ENCODE results near the gene OSCP1.
"Not testable (repeated sequence)": the region's sequence is repeated elsewhere in the genome, so short reads cannot be mapped to it uniquely, and the experiment has no call there.

The OSCP1 gene

GRCh38 chr1:36482724-36483388, 32.6 kb upstream of the OSCP1 start, which contains the start of gene CSF3R:
CSF3R (minus strand) TSS chr1:36482913; CDS start chr1:36479496, 3,417 bp downstream.
- Histone ChIP-seq H3K4me3 (ENCODE audit: low read depth in 1 of 2, low read length in 2 of 2) (peak within 1 kb of the TSS; percentile 34 to 49), H3K36me3 (ENCODE audit: control insufficient read depth in 1 of 2, insufficient read depth in 2 of 2, low read length in 2 of 2) (no peaks in the 10 kb centered on the region), H3K9me3 (ENCODE audit: control insufficient read depth in 1 of 2, low read length in 2 of 2) (no peaks in the 10 kb centered on the region), H3K27me3 (ENCODE audit: low read depth, low read length) (no peaks in the 10 kb centered on the region), H3K4me1 (ENCODE audit: control insufficient read depth in 1 of 2, insufficient read depth in 2 of 2, low read length in 2 of 2) (no peaks in the 10 kb centered on the region), H3K27ac (ENCODE audit: low read length) (no peak within 1 kb of the TSS)

- Histone ChIP-seq H3K36me3 (ENCODE audit: control insufficient read depth in 1 of 2, insufficient read depth in 2 of 2, low read length in 2 of 2) (no peaks in the 10 kb centered on the region), H3K4me3 (ENCODE audit: low read depth in 1 of 2, low read length in 2 of 2) (peak overlapping the region; percentile 34 to 49), H3K27me3 (ENCODE audit: low read depth, low read length) (no peaks in the 10 kb centered on the region), H3K9me3 (ENCODE audit: control insufficient read depth in 1 of 2, low read length in 2 of 2) (no peaks in the 10 kb centered on the region), H3K27ac (ENCODE audit: low read length) (no peak overlapping the region), H3K4me1 (ENCODE audit: control insufficient read depth in 1 of 2, insufficient read depth in 2 of 2, low read length in 2 of 2) (no peaks in the 10 kb centered on the region)
Measured at GRCh38 chr1:36481771-36482723, 31.8 kb upstream of the OSCP1 start.

GRCh38 chr1:36481091-36481490, 30.8 kb upstream of the OSCP1 start:
- no peaks in the 10 kb centered on the region for H3K4me1 ChIP-seq (ENCODE audit: control insufficient read depth in 1 of 2, insufficient read depth in 2 of 2, low read length in 2 of 2)
- no peaks in the 10 kb centered on the region for H3K9me3 ChIP-seq (ENCODE audit: control insufficient read depth in 1 of 2, low read length in 2 of 2)
- no peaks in the 10 kb centered on the region for H3K27me3 ChIP-seq (ENCODE audit: low read depth, low read length)
- no peaks in the 10 kb centered on the region for H3K36me3 ChIP-seq (ENCODE audit: control insufficient read depth in 1 of 2, insufficient read depth in 2 of 2, low read length in 2 of 2)
- H3K4me3 ChIP-seq (ENCODE audit: low read depth in 1 of 2, low read length in 2 of 2), result no peak overlapping the region
- H3K27ac ChIP-seq (ENCODE audit: low read length), result no peak overlapping the region

GRCh38 chr1:36480161-36480560, 29.9 kb upstream of the OSCP1 start:
- no peaks in the 10 kb centered on the region for H3K4me1 ChIP-seq (ENCODE audit: control insufficient read depth in 1 of 2, insufficient read depth in 2 of 2, low read length in 2 of 2)
- no peaks in the 10 kb centered on the region for H3K9me3 ChIP-seq (ENCODE audit: control insufficient read depth in 1 of 2, low read length in 2 of 2)
- H3K27ac ChIP-seq (ENCODE audit: low read length), result no peak overlapping the region
- H3K27me3 ChIP-seq (ENCODE audit: low read depth, low read length), result no peaks in the 10 kb centered on the region
- no peak overlapping the region for H3K4me3 ChIP-seq (ENCODE audit: low read depth in 1 of 2, low read length in 2 of 2)
- H3K36me3 ChIP-seq (ENCODE audit: control insufficient read depth in 1 of 2, insufficient read depth in 2 of 2, low read length in 2 of 2), result no peaks in the 10 kb centered on the region

GRCh38 chr1:36479505-36480051, 29.3 kb upstream of the OSCP1 start:
- H3K4me1 ChIP-seq (ENCODE audit: control insufficient read depth in 1 of 2, insufficient read depth in 2 of 2, low read length in 2 of 2), result no peaks in the 10 kb centered on the region
- H3K27ac ChIP-seq (ENCODE audit: low read length), result no peak overlapping the region
- H3K36me3 ChIP-seq (ENCODE audit: control insufficient read depth in 1 of 2, insufficient read depth in 2 of 2, low read length in 2 of 2), result no peaks in the 10 kb centered on the region
- H3K27me3 ChIP-seq (ENCODE audit: low read depth, low read length), result no peaks in the 10 kb centered on the region
- no peaks in the 10 kb centered on the region for H3K9me3 ChIP-seq (ENCODE audit: control insufficient read depth in 1 of 2, low read length in 2 of 2)
- no peak overlapping the region for H3K4me3 ChIP-seq (ENCODE audit: low read depth in 1 of 2, low read length in 2 of 2)

GRCh38 chr1:36477615-36478014, 27.4 kb upstream of the OSCP1 start:
- H3K4me1 ChIP-seq (ENCODE audit: control insufficient read depth in 1 of 2, insufficient read depth in 2 of 2, low read length in 2 of 2); H3K27ac ChIP-seq (ENCODE audit: low read length); H3K36me3 ChIP-seq (ENCODE audit: control insufficient read depth in 1 of 2, insufficient read depth in 2 of 2, low read length in 2 of 2); H3K9me3 ChIP-seq (ENCODE audit: control insufficient read depth in 1 of 2, low read length in 2 of 2); H3K27me3 ChIP-seq (ENCODE audit: low read depth, low read length); H3K4me3 ChIP-seq (ENCODE audit: low read depth in 1 of 2, low read length in 2 of 2): not testable (repeated sequence)

GRCh38 chr1:36476945-36477344, 26.7 kb upstream of the OSCP1 start:
- no peaks in the 10 kb centered on the region for H3K4me1 ChIP-seq (ENCODE audit: control insufficient read depth in 1 of 2, insufficient read depth in 2 of 2, low read length in 2 of 2)

GRCh38 chr1:36475910-36476604, 25.8 kb upstream of the OSCP1 start:
- Histone ChIP-seq H3K9me3 (ENCODE audit: control insufficient read depth in 1 of 2, low read length in 2 of 2) (no peaks in the 10 kb centered on the region), H3K27ac (ENCODE audit: low read length) (no peak overlapping the region), H3K36me3 (ENCODE audit: control insufficient read depth in 1 of 2, insufficient read depth in 2 of 2, low read length in 2 of 2) (no peaks in the 10 kb centered on the region), H3K27me3 (ENCODE audit: low read depth, low read length) (no peaks in the 10 kb centered on the region), H3K4me1 (ENCODE audit: control insufficient read depth in 1 of 2, insufficient read depth in 2 of 2, low read length in 2 of 2) (no peaks in the 10 kb centered on the region), H3K4me3 (ENCODE audit: low read depth in 1 of 2, low read length in 2 of 2) (no peak overlapping the region)

More at GRCh38 chr1:36476945-36477344, 26.7 kb upstream of the OSCP1 start:
- Histone ChIP-seq H3K4me3 (ENCODE audit: low read depth in 1 of 2, low read length in 2 of 2) (no peak overlapping the region), H3K27me3 (ENCODE audit: low read depth, low read length) (no peaks in the 10 kb centered on the region), H3K9me3 (ENCODE audit: control insufficient read depth in 1 of 2, low read length in 2 of 2) (no peaks in the 10 kb centered on the region), H3K27ac (ENCODE audit: low read length) (no peak overlapping the region), H3K36me3 (ENCODE audit: control insufficient read depth in 1 of 2, insufficient read depth in 2 of 2, low read length in 2 of 2) (no peaks in the 10 kb centered on the region)

GRCh38 chr1:36475341-36475740, 25.1 kb upstream of the OSCP1 start:
- Histone ChIP-seq H3K4me1 (ENCODE audit: control insufficient read depth in 1 of 2, insufficient read depth in 2 of 2, low read length in 2 of 2) (no peaks in the 10 kb centered on the region), H3K27ac (ENCODE audit: low read length) (no peak overlapping the region), H3K36me3 (ENCODE audit: control insufficient read depth in 1 of 2, insufficient read depth in 2 of 2, low read length in 2 of 2) (no peaks in the 10 kb centered on the region), H3K9me3 (ENCODE audit: control insufficient read depth in 1 of 2, low read length in 2 of 2) (no peaks in the 10 kb centered on the region), H3K27me3 (ENCODE audit: low read depth, low read length) (no peaks in the 10 kb centered on the region), H3K4me3 (ENCODE audit: low read depth in 1 of 2, low read length in 2 of 2) (no peak overlapping the region)

GRCh38 chr1:36472656-36473055, 22.4 kb upstream of the OSCP1 start:
- no peaks in the 10 kb centered on the region for H3K36me3 ChIP-seq (ENCODE audit: control insufficient read depth in 1 of 2, insufficient read depth in 2 of 2, low read length in 2 of 2)
- H3K4me1 ChIP-seq (ENCODE audit: control insufficient read depth in 1 of 2, insufficient read depth in 2 of 2, low read length in 2 of 2), result no peaks in the 10 kb centered on the region
- H3K27me3 ChIP-seq (ENCODE audit: low read depth, low read length), result no peaks in the 10 kb centered on the region
- H3K4me3 ChIP-seq (ENCODE audit: low read depth in 1 of 2, low read length in 2 of 2), result no peak overlapping the region
- no peak overlapping the region for H3K27ac ChIP-seq (ENCODE audit: low read length)
- H3K9me3 ChIP-seq (ENCODE audit: control insufficient read depth in 1 of 2, low read length in 2 of 2), result no peaks in the 10 kb centered on the region

All from muscle layer of duodenum (tissue), 2 donors.